Measurements from ENCODE around the gene KRT39.
"Not testable (repeated sequence)": the region's sequence is repeated elsewhere in the genome, so short reads cannot be mapped to it uniquely, and the experiment has no call there.

The KRT39 gene

GRCh38 chr17:41001795-41002194 is 35.0 kb upstream of the KRT39 start:
- no peak overlapping the region for H3K4me3 ChIP-seq (ENCODE audit: low read depth, low read length)
- POLR2A ChIA-PET, result no interaction called here
- no peak for TF ChIP-seq CTCF (IDR thresholded peaks at IDR 0.05; ENCODE audit: insufficient read depth, low read length, missing control alignments)
- no peak for DNase-seq (ENCODE audit: low read depth, low spot score)
- CTCF ChIA-PET, result no interaction called here

GRCh38 chr17:40999563-40999962 is 32.8 kb upstream of the KRT39 start, which contains the start of gene KRTAP3-2:
Gene KRTAP3-2 (minus strand): TSS chr17:40999906. CDS start chr17:40999853, 53 bp downstream.
- CTCF ChIA-PET; DNase-seq (ENCODE audit: low read depth, low spot score); POLR2A ChIA-PET; H3K4me3 ChIP-seq (ENCODE audit: low read depth, low read length): not testable (repeated sequence)

- ChIA-PET POLR2A (no interaction called here), CTCF (no interaction called here)
- TF ChIP-seq CTCF (IDR thresholded peaks at IDR 0.05; ENCODE audit: insufficient read depth, low read length, missing control alignments), result no peak
- H3K4me3 ChIP-seq (ENCODE audit: low read depth, low read length), result no peak overlapping the region
- no peak for DNase-seq (ENCODE audit: low read depth, low spot score)
Measured at GRCh38 chr17:40997361-40997760, 30.6 kb upstream of the KRT39 start.

GRCh38 chr17:40996829-40997228 is 30.1 kb upstream of the KRT39 start:
- TF ChIP-seq CTCF (IDR thresholded peaks at IDR 0.05; ENCODE audit: insufficient read depth, low read length, missing control alignments), result no peak
- no peak for DNase-seq (ENCODE audit: low read depth, low spot score)
- no peak overlapping the region for H3K4me3 ChIP-seq (ENCODE audit: low read depth, low read length)
- ChIA-PET POLR2A (no interaction called here), CTCF (no interaction called here)

- no peak for TF ChIP-seq CTCF (IDR thresholded peaks at IDR 0.05; ENCODE audit: insufficient read depth, low read length, missing control alignments)
- DNase-seq (ENCODE audit: low read depth, low spot score), result no peak
- ChIA-PET CTCF (interaction anchor here (1.2 kb wide), 1 partner anchor 32 kb away, joined by 3 read pairs; no protein-coding TSS in a partner anchor), POLR2A (no interaction called here)
- H3K4me3 ChIP-seq (ENCODE audit: low read depth, low read length), result no peak overlapping the region
Measured at GRCh38 chr17:40995116-40995515, 28.4 kb upstream of the KRT39 start.

- no peak for TF ChIP-seq CTCF (IDR thresholded peaks at IDR 0.05; ENCODE audit: insufficient read depth, low read length, missing control alignments)
- POLR2A ChIA-PET, result no interaction called here
- H3K4me3 ChIP-seq (ENCODE audit: low read depth, low read length), result no peak within 1 kb of the TSS
- no peak for DNase-seq (ENCODE audit: low read depth, low spot score)
- CTCF ChIA-PET, result no interaction called here
Measured at GRCh38 chr17:40993839-40994238, 27.1 kb upstream of the KRT39 start, which contains the start of gene KRTAP3-3. Gene KRTAP3-3 (minus strand): TSS chr17:40994164. CDS start chr17:40994097, 67 bp downstream.

GRCh38 chr17:40993084-40993483 is 26.3 kb upstream of the KRT39 start:
- POLR2A ChIA-PET, result no interaction called here
- TF ChIP-seq CTCF (IDR thresholded peaks at IDR 0.05; ENCODE audit: insufficient read depth, low read length, missing control alignments), result no peak

More at GRCh38 chr17:40993084-40993483, 26.3 kb upstream of the KRT39 start:
- CTCF ChIA-PET, result interaction anchor here (1.2 kb wide), 1 partner anchor 14 kb away, joined by 3 read pairs; no protein-coding TSS in a partner anchor
- H3K4me3 ChIP-seq (ENCODE audit: low read depth, low read length), result no peak overlapping the region
- no peak for DNase-seq (ENCODE audit: low read depth, low spot score)
